HG03354 (cell line): Measurements from ENCODE around the gene GPR18.
"Not testable (repeated sequence)": the region's sequence is repeated elsewhere in the genome, so short reads cannot be mapped to it uniquely, and the experiment has no call there.

Experiments
- ATAC-seq: cut with Tn5 transposase; IDR thresholded peaks from one replicate; pipeline ENCODE4 v1.9.1; 2021; ENCODE audit warnings: mild to moderate bottlenecking; ENCODE audit not compliant: unreplicated experiment, poor library complexity, severe bottlenecking

GPR18 gene

DNA sequence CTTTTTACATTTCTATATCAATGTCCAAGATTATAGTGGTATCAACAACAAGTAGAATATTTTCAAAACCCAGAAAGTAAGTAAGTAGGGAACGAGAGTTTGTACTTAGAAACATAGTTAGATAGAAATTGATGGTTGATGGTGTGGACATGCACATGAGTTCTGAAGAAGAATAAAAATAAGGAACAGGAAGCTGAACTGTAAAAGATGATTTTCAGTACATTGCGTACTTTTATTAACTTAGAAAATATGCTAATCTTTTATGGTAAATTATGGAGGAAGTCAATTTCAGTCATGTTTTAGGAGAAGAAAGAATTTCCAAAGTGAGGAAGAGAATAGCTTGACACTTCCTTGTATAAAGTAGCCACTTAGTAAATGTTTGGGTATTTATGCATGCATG lies 12.3 kb upstream of the GPR18 start:
- no peak for ATAC-seq

DNA sequence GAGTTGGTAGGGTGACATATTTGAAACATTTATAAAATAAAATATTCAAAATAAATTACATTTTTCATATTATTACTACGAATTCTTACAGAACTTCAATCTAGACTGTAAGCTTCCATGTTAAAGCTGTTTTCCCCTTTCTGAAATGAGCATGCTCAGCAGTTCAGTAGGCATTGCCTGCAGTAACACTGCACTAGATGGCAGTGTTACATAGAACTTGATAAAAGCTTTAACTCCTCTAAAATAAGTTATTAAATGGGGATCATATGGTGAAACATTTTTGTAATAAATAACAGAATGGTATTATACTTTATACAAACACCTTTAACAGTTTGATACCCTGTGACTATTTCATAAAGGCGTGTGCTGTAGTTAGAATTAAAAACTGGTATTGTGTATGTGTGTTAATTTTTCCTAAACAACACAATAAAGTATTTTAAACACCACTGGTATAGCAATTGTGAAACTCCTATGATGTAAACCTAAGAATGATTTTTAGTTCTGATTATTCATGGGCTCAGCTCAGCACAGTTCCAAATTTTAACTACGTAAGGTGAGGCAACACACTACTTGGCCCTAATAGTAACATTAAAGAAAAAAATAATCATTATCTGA lies 11.6 kb upstream of the GPR18 start:
- peak; percentile 81 for ATAC-seq

DNA sequence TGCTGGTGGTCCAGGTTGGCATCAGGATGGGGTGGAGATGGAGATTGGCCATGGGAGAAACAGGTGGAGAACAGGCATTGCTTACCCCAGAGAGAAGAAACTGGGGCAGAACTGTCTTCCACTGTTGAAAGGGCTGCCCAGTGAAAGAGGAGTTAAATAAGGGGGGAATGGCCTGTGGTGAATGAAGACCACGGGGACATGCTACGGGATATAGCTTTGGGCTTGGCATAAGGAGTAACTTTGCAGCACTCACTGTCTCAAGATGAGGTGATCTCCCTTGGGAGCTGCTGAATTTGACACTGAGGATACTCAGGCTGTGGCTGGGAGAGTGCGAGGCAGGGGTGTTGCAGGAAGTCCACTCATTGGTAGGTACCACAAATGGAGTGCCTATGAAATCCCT lies 10.6 kb upstream of the GPR18 start:
- no peak for ATAC-seq

DNA sequence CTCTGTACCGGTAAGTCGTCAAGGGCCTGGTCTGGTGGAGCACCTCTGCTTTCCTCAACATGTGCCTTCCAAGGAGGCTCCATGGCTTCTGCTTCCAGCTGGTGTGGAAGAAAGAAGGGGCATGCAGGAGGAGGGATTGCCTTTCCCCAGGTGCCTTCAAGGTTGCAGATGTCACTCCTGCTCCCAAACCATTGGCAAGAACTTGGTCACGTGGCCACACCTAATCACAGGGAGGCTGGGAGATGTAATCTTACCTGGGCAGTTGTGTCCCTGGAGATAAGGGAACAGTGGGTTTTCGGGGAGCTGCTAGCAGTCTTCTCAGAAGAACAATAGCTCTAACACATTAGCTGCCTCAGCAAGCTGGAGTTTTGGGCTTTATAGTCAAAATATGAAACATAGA lies 9.7 kb upstream of the GPR18 start:
- no peak for ATAC-seq

DNA sequence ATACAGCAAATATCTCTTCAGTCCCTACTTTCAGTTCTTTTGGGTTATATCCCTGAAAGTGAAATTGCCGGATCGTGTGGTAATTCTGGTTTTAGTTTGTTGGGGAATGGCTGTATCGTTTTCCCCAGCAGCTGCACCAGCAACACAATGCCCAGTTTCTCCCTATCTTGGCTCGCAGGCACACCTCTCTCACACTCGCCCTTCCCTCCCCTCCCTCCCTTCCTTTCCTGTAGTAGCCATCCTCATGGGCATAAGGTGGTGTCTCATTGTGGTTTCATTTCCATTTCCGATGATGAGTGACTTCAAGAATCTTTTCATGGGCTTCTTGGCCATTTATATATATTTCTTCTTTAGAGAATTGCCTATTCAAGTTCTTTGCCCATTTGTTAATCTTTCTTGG lies 8.6 kb upstream of the GPR18 start:
- no peak for ATAC-seq

DNA sequence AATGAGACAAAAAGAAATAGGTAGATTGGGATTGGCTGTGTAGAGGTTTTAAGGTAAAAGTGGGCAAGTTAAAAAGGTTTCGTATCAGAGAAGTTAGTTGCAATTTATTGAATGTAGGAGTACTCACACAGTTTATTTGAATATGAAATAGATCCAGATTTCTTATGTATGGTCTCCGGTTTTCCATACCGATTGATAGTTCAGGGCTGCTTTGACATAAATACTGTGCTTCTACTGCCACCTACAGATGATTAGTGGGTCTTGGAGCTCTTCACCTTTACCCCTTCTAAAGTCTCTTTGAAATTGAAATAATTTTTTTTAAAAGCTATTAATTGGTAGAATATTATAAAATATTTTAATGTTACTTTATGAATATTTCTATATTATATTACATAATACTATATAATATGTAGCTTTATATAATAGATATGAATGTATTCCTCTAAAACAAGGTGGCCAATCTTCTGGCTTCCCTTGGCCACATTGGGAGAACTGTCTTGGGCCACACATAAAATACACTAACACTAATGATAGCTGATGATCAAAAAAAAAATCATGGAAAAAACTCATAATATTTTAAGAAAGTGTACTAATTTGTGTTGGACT lies 7.7 kb upstream of the GPR18 start:
- ATAC-seq: no peak

DNA sequence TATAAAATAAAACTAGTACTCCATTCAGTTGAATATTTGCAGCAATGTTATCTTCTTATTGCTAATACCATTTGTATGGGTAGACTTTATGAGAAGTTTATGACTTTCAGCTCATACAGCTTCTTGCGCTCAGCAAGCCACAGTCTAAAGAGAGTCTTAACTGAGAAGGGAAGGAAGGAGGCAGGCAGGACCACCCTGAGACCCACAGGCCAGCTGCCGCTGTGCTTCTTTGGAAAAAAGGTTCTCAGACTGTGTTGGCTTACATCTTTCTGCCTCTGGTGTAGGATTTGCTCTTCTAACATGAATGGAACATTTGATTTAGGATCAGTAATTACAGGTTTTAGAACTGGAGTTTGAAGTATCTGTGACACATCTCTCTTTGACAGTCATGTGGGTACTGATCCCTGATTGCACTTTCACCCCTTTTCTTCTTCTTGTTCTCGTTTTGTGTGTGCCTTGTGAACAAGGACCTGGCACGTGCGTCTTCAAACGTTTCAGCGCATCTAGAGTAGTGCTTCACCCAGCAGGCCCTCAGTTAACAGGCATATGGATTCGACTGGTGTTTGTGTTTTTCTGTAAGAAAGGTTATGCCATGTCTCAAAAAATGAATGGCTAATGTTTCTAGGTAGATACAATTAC lies 7.1 kb upstream of the GPR18 start:
- no peak for ATAC-seq

DNA sequence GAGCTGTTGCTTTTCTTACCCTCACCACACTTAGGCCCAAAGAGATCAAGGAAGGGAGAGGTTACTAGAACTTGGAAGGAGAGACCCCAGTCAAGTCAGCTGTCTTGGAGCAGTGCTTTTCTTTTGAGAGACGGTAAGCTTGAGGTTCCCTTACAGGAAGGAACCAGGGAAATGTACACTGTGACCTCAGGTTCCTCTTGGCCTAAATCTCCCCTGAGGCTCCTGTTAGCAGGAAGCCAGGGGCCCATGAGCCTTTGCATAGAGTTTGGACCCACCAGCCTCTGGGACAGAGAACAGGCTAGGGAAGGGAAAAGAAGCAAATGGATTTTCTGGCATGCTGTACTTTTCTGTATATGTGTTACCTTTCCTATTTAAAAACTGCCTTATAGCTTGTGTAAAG lies 5.9 kb upstream of the GPR18 start:
- no peak for ATAC-seq

DNA sequence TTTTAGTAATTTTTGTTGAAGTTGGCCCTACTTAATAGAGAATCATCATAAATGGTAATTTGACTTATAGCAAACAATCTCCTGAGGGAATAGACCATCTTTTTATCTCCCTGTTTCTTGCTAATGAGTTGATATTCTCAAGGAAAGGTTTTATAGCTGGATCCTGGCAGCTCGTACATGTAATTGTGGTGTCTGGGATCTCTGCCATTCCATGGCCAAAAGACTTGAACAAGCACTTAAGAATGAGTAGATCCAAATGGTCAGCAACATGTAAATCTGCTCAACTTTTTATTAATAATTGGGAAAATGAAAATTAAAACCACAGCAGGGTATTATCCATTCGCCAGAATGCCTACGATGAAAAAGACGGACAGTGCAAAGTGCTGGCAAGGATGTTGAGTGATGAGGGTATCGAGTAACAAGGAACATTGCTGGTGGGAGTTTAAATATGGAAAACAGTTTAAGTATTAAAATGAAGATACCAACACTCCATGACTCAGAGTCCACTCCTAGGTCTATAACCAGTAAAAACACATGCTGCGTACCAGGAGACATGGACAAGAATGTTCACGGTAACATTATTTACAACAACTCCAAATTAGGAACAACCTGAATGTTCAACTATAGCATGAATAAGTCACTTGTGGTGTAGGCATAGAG lies 5.1 kb upstream of the GPR18 start:
- no peak for ATAC-seq

DNA sequence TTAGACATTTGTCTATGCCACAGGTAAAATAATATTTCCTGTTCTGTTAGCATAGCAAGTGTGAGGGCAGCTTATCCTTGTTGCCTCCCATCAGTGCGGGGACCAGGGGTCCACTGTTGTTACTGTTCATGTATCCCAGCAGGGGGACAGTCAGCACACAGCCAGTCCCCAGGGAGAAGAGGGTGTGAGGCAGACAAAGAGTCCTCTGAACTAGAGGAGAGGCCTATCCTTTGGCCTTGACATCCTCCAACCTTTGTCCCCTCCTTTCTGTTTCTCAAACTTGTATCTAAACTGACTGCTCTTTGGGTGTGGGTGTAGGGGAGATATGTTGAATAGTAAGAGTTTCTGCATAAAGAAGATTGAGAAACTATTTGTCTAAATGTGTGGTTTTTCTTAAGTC lies 2.9 kb upstream of the GPR18 start:
- ATAC-seq: no peak

DNA sequence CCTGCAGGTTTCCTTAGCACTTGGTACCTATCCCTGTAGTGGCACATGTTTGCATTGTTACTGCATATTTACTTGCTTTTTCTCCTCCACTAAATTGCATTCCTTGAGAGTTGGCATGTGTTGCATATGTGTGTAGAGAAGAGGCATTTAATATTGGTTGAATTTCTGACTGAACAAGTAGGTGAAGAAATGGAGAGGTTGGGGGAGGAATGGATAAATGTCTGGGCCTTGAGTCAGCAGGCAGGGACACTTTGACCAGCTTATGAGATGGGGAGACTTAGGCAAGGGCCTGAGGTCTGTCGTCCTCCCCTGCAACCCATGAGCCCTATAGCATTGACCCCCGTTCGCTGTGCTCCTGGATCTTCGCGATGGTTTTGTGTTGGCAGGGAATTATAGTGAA lies 2.0 kb upstream of the GPR18 start:
- no peak for ATAC-seq

DNA sequence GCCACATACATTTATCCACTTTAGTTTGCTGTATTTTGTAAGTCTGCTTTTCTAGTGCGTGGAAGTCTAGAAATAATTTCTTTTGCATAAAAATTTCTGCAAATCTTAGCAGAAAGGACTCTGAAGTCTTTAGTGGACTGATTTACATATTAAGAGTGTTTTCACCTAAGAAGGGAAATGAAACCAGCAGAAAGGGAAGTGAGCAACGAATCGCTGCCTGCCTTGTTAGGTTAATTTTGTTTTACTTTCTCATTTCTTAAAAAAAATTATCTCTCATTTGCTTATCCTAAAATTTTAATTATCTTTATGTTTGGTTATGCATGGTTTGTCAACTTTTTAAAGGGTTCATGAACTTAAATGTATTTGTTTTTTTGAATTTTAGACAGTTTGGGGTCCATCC lies 767 bp upstream of the GPR18 start:
- peak; percentile 76 for ATAC-seq

DNA sequence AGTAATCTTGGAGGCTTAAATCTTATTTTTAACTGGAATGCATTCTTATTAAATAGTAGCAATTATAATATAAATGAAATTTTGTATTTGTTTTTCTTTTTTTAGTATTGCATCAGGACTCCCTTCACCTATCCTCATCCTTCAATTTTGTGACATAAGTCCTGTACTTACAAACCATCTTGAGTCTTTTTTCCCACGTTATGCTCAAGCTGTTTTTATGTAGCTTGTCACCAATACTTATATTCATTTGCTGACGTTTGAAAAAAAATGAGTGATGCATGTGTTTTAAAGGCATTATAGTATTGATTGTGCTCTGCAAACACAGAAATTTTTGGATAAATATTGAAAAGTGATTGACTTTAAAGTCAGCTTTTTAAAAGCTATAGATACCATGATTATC lies 888 bp downstream of the GPR18 start:
- no peak for ATAC-seq

DNA sequence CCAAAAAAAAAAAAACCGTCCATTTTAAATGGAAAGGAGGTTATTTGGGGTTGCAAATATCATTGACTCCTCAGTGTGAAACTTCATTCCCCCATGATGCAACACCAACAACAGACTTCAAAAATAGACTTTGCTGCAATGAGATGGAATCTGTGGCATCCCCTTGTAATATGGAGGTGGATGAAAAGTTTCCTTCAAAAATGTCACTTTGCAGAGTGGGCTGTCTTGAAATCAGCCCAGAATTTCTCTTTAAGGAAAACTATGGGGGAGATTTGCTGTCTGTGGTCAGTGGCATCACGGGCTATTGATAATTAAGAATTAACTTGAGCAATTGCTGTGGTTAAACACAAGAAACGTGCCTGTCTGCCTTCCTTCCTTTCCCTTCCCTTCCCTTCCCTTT lies 1.5 kb downstream of the GPR18 start:
- no peak for ATAC-seq

DNA sequence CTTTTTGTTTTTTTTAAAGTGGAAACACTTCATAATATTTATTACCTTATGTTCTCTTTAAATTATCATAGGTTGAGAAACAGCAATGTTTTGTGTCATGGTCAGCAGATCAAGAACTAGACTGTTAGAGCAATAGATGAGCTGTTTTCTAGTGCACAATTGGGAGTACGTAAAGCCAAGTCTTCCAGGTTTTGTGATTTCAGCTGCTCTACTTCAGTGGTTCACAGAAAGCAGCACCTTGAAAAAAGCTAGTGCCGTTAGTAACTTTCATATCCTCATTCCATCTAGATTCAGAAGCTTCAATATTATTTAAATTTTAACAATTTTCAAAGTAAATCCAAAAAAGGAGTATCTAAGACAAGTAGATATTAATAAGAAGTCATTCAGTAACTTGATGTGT lies 1.9 kb downstream of the GPR18 start:
- ATAC-seq: no peak

DNA sequence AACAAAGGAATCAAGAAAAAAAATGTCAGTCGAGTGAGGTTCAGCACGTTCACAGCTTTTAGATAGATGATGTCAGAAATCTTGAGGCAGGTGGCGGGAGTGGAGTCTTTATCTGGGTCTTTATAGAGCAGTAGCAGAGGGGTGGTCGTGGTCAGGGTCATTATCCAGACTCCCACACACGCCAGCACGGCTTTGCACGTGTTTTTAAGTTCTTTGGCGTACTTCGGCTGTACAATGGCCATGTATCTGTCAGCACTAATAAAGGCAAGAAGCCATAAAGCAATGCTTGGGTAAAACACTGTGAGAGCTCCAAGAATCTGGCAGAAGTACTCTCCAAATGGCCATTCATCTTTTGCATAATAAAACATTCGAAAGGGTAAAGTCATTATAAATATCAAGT lies 2.9 kb downstream of the GPR18 start:
- ATAC-seq: no peak

DNA sequence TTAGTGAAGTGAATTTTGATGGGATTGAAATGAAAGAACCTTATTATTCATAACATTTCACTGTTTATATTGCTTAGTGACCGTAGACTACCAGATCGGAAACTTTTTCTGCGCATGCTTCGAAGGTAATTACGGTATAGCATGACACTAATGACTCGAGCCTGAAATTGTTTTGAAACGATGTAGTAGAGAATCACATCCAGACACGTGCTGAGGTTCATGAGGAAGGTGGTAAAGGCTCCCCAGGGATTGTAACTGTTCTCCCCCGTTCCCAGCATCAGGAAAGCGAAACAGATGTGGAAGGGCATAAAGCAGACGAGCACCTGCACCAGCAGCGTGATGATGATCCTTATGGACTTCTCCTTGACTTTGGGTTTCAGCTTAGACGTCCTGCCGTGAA lies 3.3 kb downstream of the GPR18 start:
- no peak for ATAC-seq

DNA sequence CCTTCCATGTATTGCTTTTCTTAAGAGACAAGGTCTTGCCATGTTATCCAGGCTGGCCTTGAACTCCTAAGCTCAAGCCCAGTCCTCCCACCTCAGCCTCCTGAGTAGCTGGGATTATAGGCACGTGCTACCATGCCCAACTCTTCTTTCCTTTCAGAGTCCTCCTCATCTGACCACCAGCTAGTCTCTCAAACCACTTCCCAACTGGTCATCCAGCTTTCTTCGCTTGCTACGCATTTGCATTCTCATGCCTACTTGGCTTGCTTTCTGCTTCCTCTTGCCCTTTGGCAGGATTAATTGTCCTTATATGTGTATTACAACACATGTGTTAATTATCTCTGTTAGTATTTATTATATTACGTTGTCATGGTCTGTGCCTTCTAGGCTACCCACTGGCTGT lies 6.3 kb downstream of the GPR18 start:
- no peak for ATAC-seq

DNA sequence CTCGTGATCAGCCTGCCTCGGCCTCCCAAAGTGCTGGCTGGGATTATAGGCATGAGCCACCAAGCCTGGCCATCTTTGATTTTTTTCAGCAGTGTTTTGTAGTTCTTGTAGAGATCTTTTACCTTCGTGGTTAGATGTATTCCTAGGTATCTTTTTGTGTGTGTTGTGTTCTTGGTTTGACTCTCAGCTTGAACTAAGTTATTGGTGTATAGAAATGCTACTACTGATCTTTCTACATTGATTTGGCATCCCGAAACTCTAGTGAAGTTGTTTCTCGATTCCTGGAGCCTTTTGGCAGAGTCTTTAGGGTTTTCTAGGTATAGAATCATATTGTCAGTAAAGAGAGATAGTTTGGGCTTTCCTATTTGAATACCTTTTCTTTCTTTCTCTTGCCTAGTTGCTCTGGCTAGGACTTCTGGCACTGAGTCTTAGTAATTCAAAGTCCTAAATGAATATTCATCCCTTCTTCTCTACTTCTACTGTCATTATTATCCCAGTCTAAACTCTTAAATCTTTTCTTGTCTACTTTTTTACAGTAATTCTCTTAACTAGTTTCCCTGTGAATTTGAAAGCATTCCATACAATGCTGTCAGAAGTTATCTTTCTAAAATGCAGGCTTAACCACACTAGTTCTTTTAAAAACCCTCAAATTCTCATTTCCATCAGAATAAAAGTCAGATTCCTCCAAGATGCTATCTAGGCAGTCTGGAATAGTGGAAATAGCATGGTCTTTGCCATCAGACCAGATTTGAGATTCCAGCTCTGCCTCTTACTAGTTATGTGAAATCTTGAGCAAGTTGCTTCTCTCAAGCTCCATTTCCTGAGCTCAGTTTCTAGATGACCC lies 7.0 kb downstream of the GPR18 start:
- no peak for ATAC-seq

DNA sequence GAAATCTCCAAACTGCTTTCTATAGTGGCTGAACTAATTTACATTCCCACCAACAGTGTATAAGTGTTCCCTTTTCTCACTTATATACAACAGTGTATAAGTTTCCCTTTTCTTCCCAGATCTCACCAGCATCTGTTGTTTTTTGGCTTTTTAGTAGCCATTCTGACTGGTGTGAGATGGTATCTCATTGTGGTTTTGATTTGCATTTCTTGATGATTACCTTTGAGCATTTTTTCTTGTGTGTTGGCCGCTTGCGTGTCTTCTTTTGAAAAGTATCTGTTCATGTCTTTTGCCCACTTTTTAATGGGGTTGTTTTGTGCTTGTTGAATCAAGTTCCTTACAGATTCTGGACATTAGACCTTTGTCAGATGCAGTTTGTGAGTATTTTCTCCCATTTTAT lies 8.6 kb downstream of the GPR18 start:
- not testable (repeated sequence) for ATAC-seq
